H1 (cell line): ENCODE measurements around the gene GAB2. TPM values are rescaled to one million over a fixed set of nuclear protein-coding genes. Genes with fewer than 3 reads are reported as not detected.

Experiments used
- GABPA ChIP-seq: IDR thresholded peaks from 2 replicates; pipeline ENCODE4 v1.6.1; 2011; ENCODE audit warnings: mild to moderate bottlenecking, low read length, moderate library complexity, borderline replicate concordance; ENCODE audit not compliant: insufficient read depth
- POU5F1 ChIP-seq: IDR thresholded peaks from 2 replicates; pipeline ENCODE4 v1.6.1; 2011; ENCODE audit warnings: low read depth, mild to moderate bottlenecking, low read length, moderate library complexity
- SRF ChIP-seq: IDR thresholded peaks from 2 replicates; pipeline ENCODE4 v1.6.1; 2011; ENCODE audit warnings: mild to moderate bottlenecking, low read depth, low read length, moderate library complexity
- polyA plus RNA-seq, 7 experiments: library from polyadenylated mRNA; depleted of rRNA in 3 of 7; stranded (reverse) in 5 of 7; unstranded in 2 of 7; fragments of >200 nt in 5 of 7; fragments of 200-250 nt in 2 of 7; gene quantifications; 1 replicate in 5 of 7; 2 replicates in 1 of 7; 4 replicates in 1 of 7; pipeline versions ENCODE4 v1.2.1 to v1.2.3, GENCODE V29; 2011 to 2013; ENCODE audit warnings: missing spikeins in 2 of 7, mixed read lengths in 2 of 7
- total RNA-seq: library from RNA; stranded (reverse); fragmentation: NEBNext Ultra II Directional; extraction: Animal tissue kit (Norgen Biotek cat#: 25700); gene quantifications from 2 replicates; pipeline ENCODE4 v1.2.1, GENCODE V29; 2021

The GAB2 gene
- total and polyA plus RNA-seq, 2 of the 8 experiments (the other 6 are each of a cell fraction or from before 2014, with no cell fraction given) = 6.3 to 14.0 TPM

GRCh38 chr11:78310500-78310909, 107.1 kb downstream of the GAB2 start (continued):
- TF ChIP-seq GABPA = no peak
- no peak for TF ChIP-seq SRF
- no peak for TF ChIP-seq POU5F1
